Stimulated activated CD4-positive, alpha-beta T cell treated with anti-CD3 and anti-CD28 coated beads, TNF-alpha, amount 100 ng/mL, for 1 hour (primary cell): ENCODE measurements around the gene SNHG17.
"Not testable (repeated sequence)": the region's sequence is repeated elsewhere in the genome, so short reads cannot be mapped to it uniquely, and the experiment has no call there.

Experiments used
- DNase-seq, 3 donors: peaks; one replicate each; pipeline ENCODE4 v3.0.0-alpha.2; 2020; ENCODE audit warnings: low read depth in 3 of 3, low spot score in 1 of 3

The SNHG17 gene

GRCh38 chr20:38447931-38448675 is 13.0 kb upstream of the SNHG17 start:
- DNase-seq: no peak

DNA sequence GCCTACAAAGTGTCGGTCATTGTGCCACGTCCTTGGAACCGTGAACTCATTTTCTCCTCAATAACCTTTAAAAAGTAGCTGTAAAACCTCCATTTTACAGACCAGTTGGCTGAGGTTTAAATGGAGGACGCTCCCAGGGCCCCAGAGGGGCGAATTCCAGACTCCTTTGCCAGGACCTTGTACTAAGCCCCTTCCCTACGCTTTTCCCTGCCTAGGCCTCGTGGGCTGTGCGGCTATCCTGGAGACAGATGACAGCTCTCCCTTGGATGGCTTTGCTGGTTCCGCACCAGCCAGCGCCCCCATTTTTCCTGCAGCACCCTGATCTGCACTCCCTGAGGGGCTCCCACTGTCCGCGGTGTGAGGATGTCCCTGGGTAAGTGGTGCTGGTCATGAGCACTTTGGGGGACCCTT is 12.1 kb upstream of the SNHG17 start:
- DNase-seq: no peak

GRCh38 chr20:38446441-38447209 is 11.5 kb upstream of the SNHG17 start:
- peak; percentile 77 to 94 (median 86) for DNase-seq

GRCh38 chr20:38445901-38446425 is 10.8 kb upstream of the SNHG17 start:
- DNase-seq: no peak

GRCh38 chr20:38445381-38445796 is 10.3 kb upstream of the SNHG17 start:
- no peak for DNase-seq

DNA sequence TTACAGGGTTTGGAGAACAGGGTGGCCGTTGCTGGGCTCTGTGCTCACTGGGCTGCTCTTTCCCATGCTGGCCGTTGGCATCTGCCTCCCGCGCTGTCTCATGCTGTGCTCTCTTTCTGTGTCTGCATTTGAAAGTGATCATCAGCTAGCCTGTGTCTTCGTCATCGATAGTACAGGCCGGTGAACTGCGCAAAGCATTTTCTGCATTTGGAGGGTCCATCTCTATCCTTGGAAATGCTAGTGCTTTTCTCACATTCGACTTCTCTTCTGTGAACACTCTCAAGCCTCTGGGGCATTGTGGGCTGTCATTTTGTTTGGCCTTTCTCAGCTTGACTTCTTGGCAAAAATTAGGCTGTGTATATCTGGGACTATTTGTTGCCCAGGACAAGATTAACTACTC is 6.8 kb upstream of the SNHG17 start:
- no peak for DNase-seq

DNA sequence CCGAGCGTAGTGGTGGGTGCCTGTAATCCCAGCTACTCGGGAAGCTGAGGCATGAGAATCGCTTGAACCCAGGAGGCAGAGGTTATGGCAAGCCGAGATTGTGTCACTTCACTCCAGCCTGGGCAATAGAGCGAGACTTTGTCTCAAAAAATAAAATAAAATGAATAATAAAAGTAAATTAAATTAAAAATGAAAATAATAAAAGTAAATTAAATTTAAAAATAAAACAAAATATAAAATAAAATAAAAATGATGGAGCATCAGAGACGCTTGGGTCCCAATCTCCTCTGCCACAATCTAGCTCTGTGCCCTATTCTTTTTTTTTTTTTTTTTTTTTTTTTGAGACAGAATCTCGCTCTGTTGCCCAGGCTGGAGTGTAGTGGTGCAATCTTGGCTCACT is 6.0 kb upstream of the SNHG17 start:
- DNase-seq: not testable (repeated sequence)

GRCh38 chr20:38437796-38438195 is 2.7 kb upstream of the SNHG17 start:
- no peak for DNase-seq

DNA sequence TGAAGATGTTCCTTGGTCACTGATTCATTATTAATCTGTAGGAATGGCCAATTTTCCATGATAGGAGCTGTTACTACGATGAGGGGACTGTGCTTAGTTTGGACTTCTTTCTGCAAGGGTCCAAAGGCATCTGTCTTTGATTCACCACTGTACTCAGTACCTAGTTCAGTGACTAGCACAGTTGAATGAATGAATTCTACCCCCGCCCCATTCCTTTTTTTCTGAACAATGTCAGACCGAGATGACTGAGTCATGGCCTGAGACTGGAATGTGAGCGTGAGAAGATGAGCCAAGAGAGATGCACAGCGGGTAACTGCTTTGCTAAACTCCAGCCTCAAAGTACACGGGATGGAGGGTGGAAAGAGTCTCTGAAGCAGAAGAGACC is 419 bp upstream of the SNHG17 start:
- no peak for DNase-seq

- no peak for DNase-seq
Measured at GRCh38 chr20:38434301-38434741, 807 bp downstream of the SNHG17 start.

DNA sequence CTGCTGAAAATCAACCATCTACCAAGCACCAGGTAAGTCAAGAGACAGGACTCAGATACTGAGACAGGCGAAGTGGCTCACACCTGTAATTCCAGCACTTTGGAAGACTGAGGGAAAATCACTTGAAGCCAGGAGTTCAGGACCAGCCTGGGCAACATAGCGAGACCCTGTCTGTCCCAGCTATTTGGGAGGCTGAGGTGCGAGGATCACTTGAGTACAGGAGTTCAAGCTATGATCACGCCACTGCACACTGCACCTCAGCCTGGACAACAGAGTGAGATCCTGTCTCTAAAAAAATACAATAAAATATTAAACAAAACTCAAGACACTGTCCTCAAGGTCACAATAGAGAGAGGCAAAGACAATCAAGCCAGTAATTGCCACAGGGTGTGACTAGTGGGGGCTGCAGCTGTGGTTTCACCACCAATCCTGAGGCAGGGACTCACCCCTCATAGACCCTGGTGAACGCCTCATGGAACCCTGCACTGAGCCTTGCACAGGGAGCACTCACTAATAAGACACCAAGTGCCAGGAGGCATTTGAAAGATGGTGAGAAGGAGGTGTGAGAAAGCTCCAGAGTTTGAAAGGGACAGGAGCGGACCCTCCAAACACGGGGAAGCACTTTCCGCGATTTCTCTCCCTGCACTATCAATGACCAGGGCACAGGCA is 1.7 kb downstream of the SNHG17 start:
- no peak for DNase-seq

GRCh38 chr20:38432870-38433269 is 2.3 kb downstream of the SNHG17 start:
- not testable (repeated sequence) for DNase-seq

DNA sequence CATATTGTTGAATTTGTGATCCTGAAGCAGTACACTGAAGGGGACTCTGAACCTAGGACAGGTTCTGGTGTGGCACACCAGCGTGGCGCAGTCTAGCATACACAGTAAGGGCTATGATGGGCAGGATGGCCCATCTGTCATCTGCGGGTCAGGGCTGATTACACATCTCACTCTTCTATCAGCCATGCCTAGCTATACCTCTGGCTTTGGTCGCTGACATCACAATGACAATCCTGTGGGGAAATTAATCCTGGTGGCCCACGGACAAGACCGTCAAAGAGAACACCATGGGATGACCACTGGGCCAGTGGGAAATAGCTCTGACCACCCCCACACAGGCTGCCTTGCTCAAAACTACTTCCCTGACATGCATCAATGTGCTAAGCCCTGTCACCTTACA is 2.8 kb downstream of the SNHG17 start:
- no peak for DNase-seq

GRCh38 chr20:38430679-38431325 is 4.3 kb downstream of the SNHG17 start:
- DNase-seq: no peak

DNA sequence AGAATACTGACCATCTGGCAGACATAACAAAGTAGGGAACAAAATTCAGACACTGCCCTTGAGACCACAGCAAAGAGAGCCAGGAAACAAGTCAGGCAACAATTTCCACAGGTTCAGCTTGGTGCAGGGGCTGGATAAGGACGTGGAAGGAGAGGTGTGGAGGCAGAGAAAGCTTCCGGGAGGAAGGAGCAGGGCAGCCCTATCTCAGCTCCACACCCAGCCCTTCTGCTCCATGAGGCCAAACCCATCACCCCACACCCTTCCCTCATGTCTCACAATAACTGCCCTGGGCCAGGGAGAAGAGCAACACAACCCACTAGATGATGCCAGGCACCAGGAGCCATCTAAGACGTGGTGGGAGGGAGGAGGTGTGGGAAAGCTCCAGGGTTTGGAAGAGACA is 5.8 kb downstream of the SNHG17 start:
- no peak for DNase-seq

DNA sequence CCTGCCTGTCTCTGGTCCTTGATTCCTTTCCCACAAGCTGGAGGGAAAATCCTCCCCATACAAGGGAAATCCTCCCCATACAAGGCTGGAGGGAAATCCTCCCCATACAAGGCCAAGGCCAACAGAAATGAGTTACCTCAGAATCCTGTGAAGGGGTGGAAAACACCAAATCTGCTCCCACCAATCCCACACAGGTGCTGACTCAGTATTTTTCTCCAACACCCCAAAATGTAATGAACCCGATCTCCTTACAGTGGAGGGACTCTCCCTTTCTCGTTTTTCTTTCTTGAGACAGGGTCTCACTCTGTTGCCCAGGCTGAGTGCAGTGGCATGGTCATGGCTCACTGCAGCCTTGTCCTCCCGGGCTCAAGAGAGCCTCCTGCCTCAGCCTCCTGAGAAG is 6.3 kb downstream of the SNHG17 start:
- no peak for DNase-seq

DNA sequence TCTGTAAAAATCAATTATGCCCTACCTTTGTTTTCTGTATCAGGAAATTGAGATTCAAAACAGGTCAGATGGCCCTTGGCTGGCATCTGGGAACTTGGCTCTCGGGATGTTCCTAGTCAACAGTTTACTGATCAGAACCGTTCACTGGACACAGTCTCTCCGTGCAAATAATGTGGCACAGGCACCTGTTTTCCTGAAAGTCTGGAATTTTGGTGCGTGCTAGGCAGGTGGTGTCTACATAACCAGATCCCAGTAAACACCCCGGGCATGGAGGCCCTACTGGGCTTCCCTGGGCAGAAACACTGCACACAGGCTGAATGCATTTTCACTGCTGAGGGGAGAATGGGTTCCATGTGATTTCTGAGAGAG is 7.5 kb downstream of the SNHG17 start:
- no peak for DNase-seq

DNA sequence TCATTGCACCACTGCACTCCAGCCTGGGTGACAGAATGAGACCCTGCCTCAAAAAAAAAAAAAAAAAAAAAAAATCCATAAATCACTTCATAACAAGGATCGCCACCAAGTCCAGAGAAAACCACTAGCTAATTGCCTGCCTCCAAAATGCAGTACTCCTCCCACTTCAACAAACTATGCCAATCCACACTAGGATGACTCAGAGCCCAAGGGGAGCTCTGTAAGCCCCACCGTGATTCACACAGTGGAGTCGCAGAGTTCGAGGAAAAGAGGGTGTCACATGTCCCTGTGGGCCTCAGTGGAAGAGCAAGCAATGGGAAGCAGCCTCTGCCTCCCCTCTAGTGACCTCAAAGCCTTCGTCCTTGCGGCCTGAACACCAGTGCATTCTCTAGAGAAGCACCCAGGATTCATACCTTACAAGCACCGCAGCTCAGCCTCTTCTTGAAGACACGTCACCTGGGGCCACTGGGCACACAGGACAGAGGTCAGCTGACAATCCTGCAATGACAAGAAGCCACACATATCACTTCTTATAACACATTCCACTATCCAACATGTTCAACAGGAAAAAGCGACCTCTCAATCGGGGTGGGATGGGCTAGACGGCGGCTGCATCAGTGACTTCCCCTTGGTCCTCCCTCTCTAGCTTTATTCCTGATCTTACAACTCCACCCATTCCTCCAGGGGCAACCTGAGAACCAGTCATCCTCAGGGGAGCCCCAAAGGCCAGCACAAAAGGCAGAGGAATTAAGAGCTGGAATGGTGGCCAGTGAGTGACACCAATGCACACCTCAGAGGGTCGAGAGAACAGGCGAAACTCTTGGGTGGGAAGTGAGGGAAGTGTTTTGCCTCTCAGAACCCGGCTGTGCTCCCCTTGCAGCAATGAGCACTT is 8.9 kb downstream of the SNHG17 start:
- DNase-seq: no peak

DNA sequence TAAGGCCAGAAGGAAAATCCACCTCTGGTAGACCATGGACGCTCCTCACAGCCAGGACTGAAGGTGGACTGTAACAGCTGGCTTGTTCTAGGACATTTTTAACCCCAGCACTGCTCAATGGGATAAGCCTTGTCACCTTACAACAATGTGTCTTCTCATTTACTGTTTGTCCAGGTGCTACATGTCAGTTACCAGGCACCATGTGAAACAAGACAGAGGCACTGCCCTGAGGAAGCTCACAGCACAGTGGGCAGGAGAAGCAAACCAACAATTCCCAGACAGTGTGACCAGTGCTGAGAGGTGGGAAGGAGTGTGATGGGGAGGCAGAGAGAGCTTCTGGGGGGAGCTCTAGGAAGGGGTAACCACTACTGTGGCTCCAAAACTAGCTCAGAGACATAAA is 10.7 kb downstream of the SNHG17 start:
- DNase-seq: no peak

GRCh38 chr20:38423541-38423940 is 11.6 kb downstream of the SNHG17 start:
- DNase-seq: no peak
